Measurements from ENCODE around the gene INPP5A. TPM values are rescaled to one million over a fixed set of nuclear protein-coding genes. Genes with fewer than 3 reads are reported as not detected.

Gene INPP5A
- total and polyA plus RNA-seq, 2 donors (not counting 1 experiment from before 2014, with no cell fraction given), result 9.3 to 87.8 TPM

- no peak overlapping the region for H3K4me2 ChIP-seq (replicated peaks; ENCODE audit: low read depth, low read length, poor library complexity, severe bottlenecking)
- 100% methylated on average over 15 of the region's 20 CpGs for WGBS (ENCODE audit: insufficient coverage)
- no peak overlapping the region for H2AFZ ChIP-seq (ENCODE audit: insufficient read depth, low read depth, low read length, poor library complexity, severe bottlenecking)
- H3K27ac ChIP-seq (ENCODE audit: low read length in 2 of 2), result no peak overlapping the region
- peaks cover 0 to 37% of the 10 kb centered on the region in 2 experiments for H3K36me3 ChIP-seq (replicated peaks in 1 of 2; ENCODE audit: control extremely low read depth in 1 of 2, control insufficient read depth in 1 of 2, extremely low read depth in 1 of 2, insufficient read depth in 2 of 2, low read length in 1 of 2)
- POLR2A ChIA-PET, result no interaction called here
- H3K9me3 ChIP-seq (ENCODE audit: control extremely low read depth in 1 of 3, control insufficient read depth in 2 of 3, insufficient read depth in 1 of 3, low read length in 2 of 3), result peaks cover 0 to 49% (median 0%) of the 10 kb centered on the region in 3 donors
- H3K79me2 ChIP-seq (ENCODE audit: control insufficient read depth, insufficient read depth, low read length), result no peaks in the 10 kb centered on the region
- CTCF ChIA-PET, result no interaction called here
- peaks cover 9% of the 10 kb centered on the region for H4K20me1 ChIP-seq (ENCODE audit: control insufficient read depth, insufficient read depth, low read length, poor library complexity, severe bottlenecking)
- Mint-ChIP-seq H3K27ac (no peak overlapping the region), H3K4me3 (no peak overlapping the region), H3K27me3 (no peaks in the 10 kb centered on the region), H3K4me1 (no peaks in the 10 kb centered on the region), H3K9me3 (ENCODE audit: insufficient read depth) (peaks cover 4% of the 10 kb centered on the region)
- peak; percentile 28 for ATAC-seq (ENCODE audit: low read depth)
- no peaks in the 10 kb centered on the region for H3K4me1 ChIP-seq (ENCODE audit: control insufficient read depth in 2 of 2, insufficient read depth in 2 of 2, low read length in 2 of 2)
- no peak for TF ChIP-seq CTCF (IDR thresholded peaks at IDR 0.05)
- TF ChIP-seq EZH2 (IDR thresholded peaks at IDR 0.05; ENCODE audit: borderline replicate concordance, insufficient read depth, low read depth, low read length, poor library complexity, severe bottlenecking), result no peak
- H3K4me3 ChIP-seq (ENCODE audit: control extremely low read depth in 1 of 5, extremely low read depth in 1 of 5, insufficient read depth in 1 of 5, low read depth in 2 of 5, low read length in 4 of 5), result no peak overlapping the region
- H3K9ac ChIP-seq (ENCODE audit: low read length), result no peak overlapping the region
- no peak for DNase-seq
- intact Hi-C loops (cut with micrococcal nuclease), result no loop called here
- no peaks in the 10 kb centered on the region for H3K27me3 ChIP-seq (replicated peaks in 1 of 4; ENCODE audit: control extremely low read depth in 1 of 4, control insufficient read depth in 3 of 4, insufficient read depth in 4 of 4, low read length in 3 of 4)
These were observed 214.8 kb downstream of the INPP5A start for GRCh38 chr10:132752378-132752777.

GRCh38 chr10:132752961-132753360 is 215.4 kb downstream of the INPP5A start:
- H2AFZ ChIP-seq (ENCODE audit: insufficient read depth, low read depth, low read length, poor library complexity, severe bottlenecking), result no peak overlapping the region
- peaks cover 9% of the 10 kb centered on the region for H4K20me1 ChIP-seq (ENCODE audit: control insufficient read depth, insufficient read depth, low read length, poor library complexity, severe bottlenecking)
- Mint-ChIP-seq H3K27ac (no peak overlapping the region), H3K4me3 (no peak overlapping the region), H3K9me3 (ENCODE audit: insufficient read depth) (peaks cover 4% of the 10 kb centered on the region), H3K27me3 (no peaks in the 10 kb centered on the region), H3K4me1 (no peaks in the 10 kb centered on the region)
- H3K27me3 ChIP-seq (replicated peaks in 1 of 4; ENCODE audit: control extremely low read depth in 1 of 4, control insufficient read depth in 3 of 4, insufficient read depth in 4 of 4, low read length in 3 of 4), result no peaks in the 10 kb centered on the region
- ChIA-PET POLR2A (no interaction called here), CTCF (no interaction called here)
- WGBS (ENCODE audit: insufficient coverage), result 98% methylated on average over 23 of the region's 28 CpGs
- intact Hi-C loops (cut with micrococcal nuclease), result no loop called here
- H3K36me3 ChIP-seq (replicated peaks in 1 of 2; ENCODE audit: control extremely low read depth in 1 of 2, control insufficient read depth in 1 of 2, extremely low read depth in 1 of 2, insufficient read depth in 2 of 2, low read length in 1 of 2), result peaks cover 0 to 37% of the 10 kb centered on the region in 2 experiments
- H3K4me1 ChIP-seq (ENCODE audit: control insufficient read depth in 2 of 2, insufficient read depth in 2 of 2, low read length in 2 of 2), result no peaks in the 10 kb centered on the region
- no peaks in the 10 kb centered on the region for H3K79me2 ChIP-seq (ENCODE audit: control insufficient read depth, insufficient read depth, low read length)
- no peak overlapping the region for H3K4me3 ChIP-seq (ENCODE audit: control extremely low read depth in 1 of 5, extremely low read depth in 1 of 5, insufficient read depth in 1 of 5, low read depth in 2 of 5, low read length in 4 of 5)
- no peak overlapping the region for H3K9ac ChIP-seq (ENCODE audit: low read length)
- DNase-seq (no peak), ATAC-seq (ENCODE audit: low read depth) (no peak)
- H3K9me3 ChIP-seq (ENCODE audit: control extremely low read depth in 1 of 3, control insufficient read depth in 2 of 3, insufficient read depth in 1 of 3, low read length in 2 of 3), result peaks cover 0 to 49% (median 0%) of the 10 kb centered on the region in 3 donors
- H3K27ac ChIP-seq (ENCODE audit: low read length in 2 of 2), result no peak overlapping the region
- H3K4me2 ChIP-seq (replicated peaks; ENCODE audit: low read depth, low read length, poor library complexity, severe bottlenecking), result no peak overlapping the region
- no peak for TF ChIP-seq EZH2 (IDR thresholded peaks at IDR 0.05; ENCODE audit: borderline replicate concordance, insufficient read depth, low read depth, low read length, poor library complexity, severe bottlenecking)
- TF ChIP-seq CTCF (IDR thresholded peaks at IDR 0.05), result no peak
